ENCODE results near the gene SMC4. TPM values are rescaled to one million over a fixed set of nuclear protein-coding genes. Genes with fewer than 3 reads are reported as not detected.

Gene SMC4
- total RNA-seq, 2 donors from 2014 or later = 43.1 to 134 TPM

DNA sequence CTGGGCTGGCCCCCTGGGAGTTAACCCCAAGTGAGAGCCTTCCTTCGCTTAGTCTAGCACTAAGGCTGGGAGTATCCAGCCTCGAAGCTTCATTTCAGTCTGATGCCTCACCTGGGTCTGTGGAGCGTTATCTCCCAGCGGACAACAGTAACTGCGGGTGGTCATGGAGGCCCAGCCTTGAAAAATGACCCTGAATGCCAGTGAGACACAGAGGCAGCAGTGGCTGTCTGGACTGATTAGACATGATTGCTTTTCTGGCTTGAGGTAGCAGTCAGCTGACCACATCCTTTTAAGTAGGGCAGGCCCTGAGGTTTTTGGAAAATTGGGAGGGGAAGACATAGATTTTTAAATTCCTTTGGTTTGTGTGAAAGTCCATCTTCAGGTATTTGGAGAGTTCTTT, 78.3 kb downstream of the SMC4 start:
- no peak for TF ChIP-seq CTCF (IDR thresholded peaks at IDR 0.05)

GRCh38 chr3:160478338-160478737, 78.9 kb downstream of the SMC4 start:
- no peak overlapping the region for H3K27ac ChIP-seq
- no peaks in the 10 kb centered on the region for H3K36me3 ChIP-seq
- no peaks in the 10 kb centered on the region for H3K4me1 ChIP-seq
- TF ChIP-seq CTCF (IDR thresholded peaks at IDR 0.05) = no peak
- no peaks in the 10 kb centered on the region for H3K27me3 ChIP-seq
- no peak overlapping the region for H3K9ac ChIP-seq (ENCODE audit: low read depth in 2 of 2, low read length in 2 of 2)
- intact Hi-C loops (cut with DNase I) = no loop called here
- H3K4me3 ChIP-seq = no peak overlapping the region
- no peaks in the 10 kb centered on the region for H3K9me3 ChIP-seq
- no peak for DNase-seq

More for the DNA sequence above, 78.3 kb downstream of the SMC4 start:
- Histone ChIP-seq H3K4me1 (no peaks in the 10 kb centered on the region), H3K27ac (no peak overlapping the region), H3K9ac (ENCODE audit: low read depth in 2 of 2, low read length in 2 of 2) (no peak overlapping the region), H3K9me3 (no peaks in the 10 kb centered on the region), H3K4me3 (no peak overlapping the region), H3K36me3 (no peaks in the 10 kb centered on the region), H3K27me3 (no peaks in the 10 kb centered on the region)
- intact Hi-C loops (cut with DNase I) = no loop called here
- DNase-seq = no peak

GRCh38 chr3:160479376-160479775, 79.9 kb downstream of the SMC4 start:
- Histone ChIP-seq H3K4me1 (no peaks in the 10 kb centered on the region), H3K36me3 (no peaks in the 10 kb centered on the region), H3K9ac (ENCODE audit: low read depth in 2 of 2, low read length in 2 of 2) (no peak overlapping the region), H3K4me3 (no peak overlapping the region), H3K27me3 (no peaks in the 10 kb centered on the region), H3K27ac (no peak overlapping the region), H3K9me3 (no peaks in the 10 kb centered on the region)
- no peak for TF ChIP-seq CTCF (IDR thresholded peaks at IDR 0.05)
- no peak for DNase-seq
- intact Hi-C loops (cut with DNase I) = no loop called here

DNA sequence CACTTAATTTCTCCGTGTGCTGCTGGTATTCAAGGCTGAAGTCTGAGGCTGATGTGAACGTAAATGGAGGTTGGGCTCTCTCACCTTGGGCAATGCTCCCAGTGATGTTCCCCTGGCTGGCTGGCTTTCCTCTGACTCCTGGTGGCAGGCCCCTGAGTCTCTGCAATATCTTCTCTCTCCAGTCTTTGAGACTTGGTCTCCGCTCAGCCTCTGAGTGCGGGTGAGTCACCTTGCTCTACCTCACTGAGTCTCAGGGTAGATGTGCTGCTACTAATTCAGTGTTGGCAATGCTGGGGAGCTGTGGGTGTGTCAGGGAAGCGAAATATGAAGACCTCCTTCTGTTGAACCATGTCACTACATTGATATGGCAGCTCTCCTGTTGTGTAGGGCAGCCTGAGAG, 81.5 kb downstream of the SMC4 start:
- intact Hi-C loops (cut with DNase I) = loop anchor here (10.0 kb wide), 1 partner anchor 316 kb away; no protein-coding TSS in a partner anchor
- no peaks in the 10 kb centered on the region for H3K36me3 ChIP-seq
- no peak for DNase-seq
- no peaks in the 10 kb centered on the region for H3K27me3 ChIP-seq
- H3K9me3 ChIP-seq = no peaks in the 10 kb centered on the region
- TF ChIP-seq CTCF (IDR thresholded peaks at IDR 0.05) = no peak
- H3K9ac ChIP-seq (ENCODE audit: low read depth in 2 of 2, low read length in 2 of 2) = no peak overlapping the region
- no peaks in the 10 kb centered on the region for H3K4me1 ChIP-seq
- H3K27ac ChIP-seq = no peak overlapping the region
- no peak overlapping the region for H3K4me3 ChIP-seq

GRCh38 chr3:160481856-160482255, 82.4 kb downstream of the SMC4 start:
- Histone ChIP-seq H3K9me3 (no peaks in the 10 kb centered on the region), H3K27me3 (no peaks in the 10 kb centered on the region), H3K4me3 (no peak overlapping the region), H3K27ac (no peak overlapping the region), H3K4me1 (no peaks in the 10 kb centered on the region), H3K9ac (ENCODE audit: low read depth in 2 of 2, low read length in 2 of 2) (no peak overlapping the region), H3K36me3 (no peaks in the 10 kb centered on the region)
- intact Hi-C loops (cut with DNase I) = loop anchor here (10.0 kb wide), 1 partner anchor 317 kb away; no protein-coding TSS in a partner anchor
- no peak for DNase-seq
- TF ChIP-seq CTCF (IDR thresholded peaks at IDR 0.05) = no peak
